Activated CD4-positive, alpha-beta T cell treated with anti-CD3 and anti-CD28 coated beads, Interleukin-2, amount 10 ng/mL, durations not matched to agents 24 days and 14 days (primary cell): ENCODE measurements around the gene GPN3. TPM values are rescaled to one million over a fixed set of nuclear protein-coding genes. Genes with fewer than 3 reads are reported as not detected.
"Not testable (repeated sequence)": the region's sequence is repeated elsewhere in the genome, so short reads cannot be mapped to it uniquely, and the experiment has no call there.

Experiments used
- DNase-seq: peaks from one replicate; pipeline ENCODE4 v3.0.0; 2022
- H3K27ac Mint-ChIP-seq: one replicate; pipeline ENCODE4 v1.8.0; 2022; ENCODE audit warnings: mild to moderate bottlenecking, mixed read lengths
- H3K27me3 Mint-ChIP-seq: one replicate; pipeline ENCODE4 v1.8.0; 2022; ENCODE audit warnings: mixed read lengths
- H3K36me3 Mint-ChIP-seq: one replicate; pipeline ENCODE4 v1.8.0; 2022; ENCODE audit warnings: low read depth, mild to moderate bottlenecking, mixed read lengths
- H3K4me1 Mint-ChIP-seq: one replicate; pipeline ENCODE4 v1.8.0; 2021; ENCODE audit warnings: mixed read lengths
- H3K4me3 Mint-ChIP-seq: one replicate; pipeline ENCODE4 v1.8.0; 2022; ENCODE audit warnings: mild to moderate bottlenecking, moderate library complexity, mixed read lengths
- H3K9me3 Mint-ChIP-seq: one replicate; pipeline ENCODE4 v1.8.0; 2021; ENCODE audit warnings: mixed read lengths
- intact Hi-C: fragments of 100-400 bp; cut with micrococcal nuclease; formaldehyde crosslinking; loops from one replicate; pipeline ENCODE4 v1.15.1; 2023
- total RNA-seq: library from RNA; stranded (reverse); gene quantifications from 2 replicates; pipeline ENCODE4 v1.2.3, GENCODE V29; 2022

Gene GPN3
- total RNA-seq, 1 donor from 2014 or later, result 60.0 TPM

DNA sequence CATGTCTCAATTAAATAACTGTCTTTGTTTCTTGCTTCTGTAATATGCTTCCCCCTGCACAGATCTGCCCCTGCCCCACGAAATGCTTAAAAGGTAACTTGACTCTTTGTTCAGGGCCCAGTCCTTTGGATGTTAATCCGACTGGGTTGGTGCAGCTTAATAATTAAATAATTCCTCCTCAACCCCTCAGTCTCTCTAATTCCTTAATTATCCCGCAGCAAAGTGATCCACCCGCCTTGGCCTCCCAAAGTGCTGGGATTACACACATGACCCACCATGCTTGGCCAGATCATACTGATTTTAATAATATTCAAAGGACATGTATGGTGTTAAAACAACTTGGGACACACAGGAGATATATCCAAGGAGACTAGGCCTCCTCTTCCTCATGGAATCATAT, 46.4 kb downstream of the GPN3 start:
- no peak for DNase-seq
- H3K27me3 Mint-ChIP-seq, result peaks cover 33% of the 10 kb centered on the region

DNA sequence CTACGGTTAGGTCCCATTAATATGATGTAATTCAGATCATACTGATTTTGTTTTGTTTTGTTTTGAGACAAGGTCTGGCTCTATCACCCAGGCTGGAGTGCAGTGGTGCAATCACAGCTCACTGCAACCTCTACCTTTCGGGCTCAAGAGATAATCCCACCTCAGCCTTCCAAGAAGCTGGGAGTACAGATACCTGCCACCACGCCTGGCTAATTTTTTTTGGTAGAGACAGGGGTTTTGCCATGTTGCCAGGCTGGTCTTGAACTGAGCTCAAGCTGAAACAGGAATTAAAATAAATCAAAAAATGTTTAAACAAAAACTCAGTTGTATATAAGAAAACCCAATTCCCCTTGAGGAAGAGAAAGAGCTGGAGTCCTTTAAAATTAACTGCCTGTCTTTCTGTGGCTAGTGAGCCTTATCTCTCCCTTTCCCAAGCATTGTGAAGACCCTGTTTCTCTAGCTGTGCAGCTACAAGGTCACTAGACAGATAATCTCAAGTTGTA, 46.8 kb downstream of the GPN3 start:
- Mint-ChIP-seq H3K27me3 (peaks cover 33% of the 10 kb centered on the region), H3K4me3 (no peak overlapping the region), H3K36me3 (no peaks in the 10 kb centered on the region), H3K9me3 (no peaks in the 10 kb centered on the region), H3K27ac (no peak overlapping the region), H3K4me1 (no peaks in the 10 kb centered on the region)
- intact Hi-C loops, result no loop called here
- no peak for DNase-seq

More for the DNA sequence above, 46.4 kb downstream of the GPN3 start:
- Mint-ChIP-seq H3K9me3 (no peaks in the 10 kb centered on the region), H3K4me3 (no peak overlapping the region), H3K27ac (no peak overlapping the region), H3K4me1 (no peaks in the 10 kb centered on the region), H3K36me3 (no peaks in the 10 kb centered on the region)
- intact Hi-C loops, result no loop called here

DNA sequence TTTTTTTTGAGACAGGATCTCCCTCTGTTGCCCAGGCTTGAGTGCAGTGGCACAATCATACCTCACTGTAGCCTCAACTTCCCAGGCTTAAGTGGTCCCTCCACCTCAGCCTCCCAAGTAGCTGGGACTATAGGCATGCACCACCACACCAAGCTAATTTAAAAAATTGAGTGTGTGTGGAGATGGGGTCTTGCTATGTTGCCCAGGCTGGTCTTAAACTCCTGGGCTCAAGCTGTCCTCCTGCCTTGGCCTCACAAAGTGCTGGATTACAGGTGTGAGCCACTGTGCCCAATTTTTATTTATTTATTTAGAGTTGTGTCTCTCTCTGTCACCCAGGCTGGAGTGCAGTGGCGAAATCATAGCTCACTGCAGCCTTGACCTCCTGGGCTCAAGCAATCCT, 47.4 kb downstream of the GPN3 start:
- DNase-seq, intact Hi-C loops, H3K36me3 Mint-ChIP-seq, H3K27ac Mint-ChIP-seq, H3K4me1 Mint-ChIP-seq, H3K9me3 Mint-ChIP-seq, H3K4me3 Mint-ChIP-seq: not testable (repeated sequence)
- peaks cover 33% of the 10 kb centered on the region for H3K27me3 Mint-ChIP-seq

DNA sequence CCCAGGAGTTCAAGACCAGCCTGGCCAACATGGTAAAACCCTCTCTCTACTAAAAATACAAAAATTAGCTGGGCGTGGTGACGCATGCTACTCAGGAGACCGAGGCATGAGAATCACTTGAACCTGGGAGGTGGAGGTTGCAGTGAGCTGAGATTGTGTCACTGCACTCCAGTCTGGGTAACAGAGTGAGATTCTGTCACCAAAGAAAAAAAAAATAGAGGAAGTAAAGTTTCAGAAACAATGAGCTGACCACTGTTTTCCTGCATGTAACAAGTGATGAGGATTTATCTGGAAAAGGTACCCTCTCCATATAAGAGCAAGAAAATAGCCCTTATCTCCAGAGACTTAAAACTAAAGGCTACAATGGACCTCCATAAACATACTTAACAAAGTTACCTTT, 50.9 kb downstream of the GPN3 start:
- H3K36me3 Mint-ChIP-seq, H3K9me3 Mint-ChIP-seq: not testable (repeated sequence)

DNA sequence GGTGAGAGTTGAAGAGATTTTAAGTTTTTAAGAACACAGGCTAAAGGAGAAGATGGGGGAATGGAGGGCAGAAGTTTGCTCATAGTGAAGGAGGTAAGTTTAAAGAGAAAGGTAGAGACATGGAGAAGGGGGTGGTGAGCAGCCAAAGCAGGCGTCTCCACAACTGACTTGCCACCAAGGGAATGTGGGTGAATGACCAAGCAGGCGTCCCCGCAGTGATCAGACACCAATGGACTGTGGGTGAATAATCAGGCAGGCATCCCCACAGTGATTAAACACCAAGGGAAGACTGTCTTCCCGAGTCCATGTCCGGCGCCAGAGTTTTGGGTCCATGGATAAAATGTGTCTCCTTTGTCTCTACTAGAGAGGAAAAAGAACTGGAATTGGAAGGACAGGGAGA, 58.0 kb downstream of the GPN3 start:
- intact Hi-C loops, H3K27me3 Mint-ChIP-seq, H3K27ac Mint-ChIP-seq, H3K36me3 Mint-ChIP-seq, H3K4me1 Mint-ChIP-seq, H3K9me3 Mint-ChIP-seq, H3K4me3 Mint-ChIP-seq, DNase-seq: not testable (repeated sequence)

More for the DNA sequence above, 50.9 kb downstream of the GPN3 start:
- DNase-seq, H3K4me1 Mint-ChIP-seq, intact Hi-C loops, H3K4me3 Mint-ChIP-seq, H3K27ac Mint-ChIP-seq: not testable (repeated sequence)
- H3K27me3 Mint-ChIP-seq, result peaks cover 19% of the 10 kb centered on the region

DNA sequence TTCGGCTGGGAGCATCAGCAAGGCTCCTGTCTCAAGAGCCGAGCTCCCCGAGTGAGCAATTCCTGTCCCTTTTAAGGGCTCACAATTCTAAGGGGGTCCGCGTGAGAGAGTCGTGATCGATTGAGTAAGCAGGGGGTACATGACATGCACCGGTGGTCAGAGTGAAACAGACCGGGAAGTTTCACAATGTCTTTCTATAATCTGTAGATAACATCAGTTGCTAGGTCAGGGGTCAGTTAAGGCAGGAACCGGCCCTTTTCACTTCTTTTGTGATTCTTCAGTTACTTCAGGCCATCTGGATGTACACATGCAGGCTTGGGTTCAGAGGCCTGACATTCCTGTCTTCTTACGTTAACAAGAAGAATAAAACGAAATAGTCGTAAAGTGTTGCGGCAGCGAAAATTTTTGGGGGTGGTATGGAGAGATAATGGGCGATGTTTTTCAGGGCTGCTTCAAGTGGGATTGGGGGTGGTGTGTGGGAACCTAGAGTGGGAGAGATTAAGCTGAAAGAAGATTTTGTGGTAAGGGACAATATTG, 62.9 kb downstream of the GPN3 start:
- peaks cover 16% of the 10 kb centered on the region for H3K36me3 Mint-ChIP-seq
- intact Hi-C loops, H3K4me3 Mint-ChIP-seq, H3K9me3 Mint-ChIP-seq, H3K27me3 Mint-ChIP-seq, H3K27ac Mint-ChIP-seq, DNase-seq: not testable (repeated sequence)
- peaks cover 11% of the 10 kb centered on the region for H3K4me1 Mint-ChIP-seq

DNA sequence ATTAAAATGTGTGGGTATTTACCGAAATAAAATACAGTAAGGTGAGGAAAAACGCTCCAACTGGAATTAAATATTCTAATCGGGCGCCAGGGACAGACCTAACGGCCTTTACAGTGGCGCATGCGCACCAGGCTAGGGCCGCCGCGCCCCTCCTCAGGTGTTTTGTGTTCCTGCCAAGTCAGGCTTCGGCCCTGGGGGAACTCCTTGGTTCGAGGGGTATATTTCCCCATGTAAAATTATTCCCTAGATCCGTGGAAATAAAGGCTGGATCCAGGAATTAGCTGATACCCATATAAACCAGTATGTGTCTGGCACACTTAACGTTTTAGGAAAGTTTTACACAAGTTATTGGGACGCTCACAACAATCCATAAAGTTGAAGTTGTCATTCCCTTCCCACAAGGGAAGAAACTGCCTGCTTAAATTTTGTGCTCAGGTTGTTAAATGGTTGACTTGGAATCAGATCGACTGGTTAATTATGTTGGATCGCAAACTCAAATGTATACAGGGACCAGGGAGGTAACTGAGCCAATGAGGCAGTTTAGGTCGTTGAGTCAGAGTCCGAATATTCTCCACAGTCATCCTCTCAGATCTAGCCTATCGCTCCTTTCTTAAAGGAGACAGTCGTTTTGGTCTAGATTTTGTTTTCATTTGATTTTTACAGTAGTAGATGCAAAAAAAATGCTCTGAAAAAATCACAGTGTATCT, 63.9 kb downstream of the GPN3 start:
- peak overlapping the region; percentile 99 for H3K4me3 Mint-ChIP-seq
- intact Hi-C loops, result loop anchor here (1.0 to 5.0 kb wide), 2 partner anchors 27 to 98 kb away; partner anchors contain the start of genes RAD9B and VPS29
- H3K36me3 Mint-ChIP-seq, result peaks cover 22% of the 10 kb centered on the region
- DNase-seq, result peak; percentile 94
- H3K4me1 Mint-ChIP-seq, result peaks cover 15% of the 10 kb centered on the region
- H3K27ac Mint-ChIP-seq, result peak overlapping the region; percentile 98
- no peaks in the 10 kb centered on the region for H3K9me3 Mint-ChIP-seq
- no peaks in the 10 kb centered on the region for H3K27me3 Mint-ChIP-seq

DNA sequence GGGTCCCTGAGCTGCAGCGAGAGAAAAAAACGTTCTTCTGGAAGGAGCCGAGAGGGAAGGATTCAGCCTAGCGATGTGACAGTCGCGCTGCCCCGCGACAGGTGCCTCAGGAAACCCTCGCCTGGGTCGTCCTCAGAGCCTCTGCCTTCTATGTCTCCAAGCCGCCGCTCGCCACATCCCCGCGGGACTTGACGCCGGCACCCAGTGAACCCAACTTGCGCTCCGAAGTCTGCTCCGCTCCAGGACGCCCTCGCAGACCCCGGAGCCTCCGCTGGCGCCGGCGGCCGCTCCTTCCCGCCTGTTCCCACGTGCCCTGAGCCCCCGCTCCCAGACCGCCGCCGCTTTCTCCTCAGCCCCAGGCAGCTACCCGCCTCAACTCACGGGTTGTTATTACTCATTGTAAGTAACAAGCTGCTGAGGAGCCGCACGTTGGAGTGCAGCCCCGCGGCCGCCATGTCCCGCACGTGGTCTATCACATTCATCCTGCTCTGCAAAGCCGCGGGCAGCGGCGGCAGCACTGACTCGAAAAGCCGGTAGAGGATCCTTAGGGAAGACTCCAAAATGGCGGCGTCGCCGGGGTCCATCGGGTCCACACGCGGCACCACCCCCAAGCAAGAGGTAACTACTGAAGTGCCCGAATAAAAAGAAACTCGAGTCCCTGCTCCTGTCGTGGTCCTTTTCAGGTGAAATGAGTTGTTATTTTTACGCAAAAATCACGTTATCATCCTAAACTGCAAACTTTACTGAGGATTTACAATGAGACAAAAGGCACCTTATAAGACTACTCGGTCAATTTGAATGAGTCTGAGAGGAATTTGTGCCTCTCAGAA, 64.7 kb downstream of the GPN3 start, which contains the start of gene ANAPC7:
Gene ANAPC7 (minus strand): TSS at position 563 of the 830 bp plus-strand sequence. CDS start 81 bp downstream, at position 482.
- Mint-ChIP-seq H3K27me3 (no peaks in the 10 kb centered on the region), H3K36me3 (peaks cover 22% of the 10 kb centered on the region), H3K4me3 (peak within 1 kb of the TSS; percentile 99), H3K9me3 (no peaks in the 10 kb centered on the region), H3K4me1 (peaks cover 15% of the 10 kb centered on the region), H3K27ac (peak within 1 kb of the TSS; percentile 98)
- intact Hi-C loops, result loop anchor here (5.0 kb wide), 1 partner anchor 99 kb away; the partner anchor contains the start of genes RAD9B and VPS29
- peak; percentile 96 for DNase-seq

Other genes starting within 250 kb of the GPN3 start
- 219 and 222 TPM in 2 replicates for gene ATP2A2, start 187.0 kb downstream of the GPN3 start, total RNA-seq
- 71.4 and 77.4 TPM in 2 replicates for gene ANAPC7, start 64.5 kb downstream of the GPN3 start, total RNA-seq
- gene ARPC3, start 17.9 kb downstream of the GPN3 start, total RNA-seq, result 285 and 300 TPM in 2 replicates
- 53.7 and 54.4 TPM in 2 replicates for gene FAM216A, start 588 bp upstream of the GPN3 start, total RNA-seq
- 101 and 106 TPM in 2 replicates for gene VPS29, start 33.9 kb upstream of the GPN3 start, total RNA-seq
- 0.37 and 0.95 TPM in 2 replicates for gene RAD9B, start 34.1 kb upstream of the GPN3 start, total RNA-seq
- 57.9 and 58.4 TPM in 2 replicates for gene PPTC7, start 115.1 kb upstream of the GPN3 start, total RNA-seq
- 11.7 and 15.4 TPM in 2 replicates for gene TCTN1, start 145.9 kb upstream of the GPN3 start, total RNA-seq
- 17.9 and 18.0 TPM in 2 replicates for gene HVCN1, start 220.9 kb upstream of the GPN3 start, total RNA-seq